HG03354 (cell line): Measurements from ENCODE around the gene SLC7A6.

Experiments
- ATAC-seq: cut with Tn5 transposase; IDR thresholded peaks from one replicate; pipeline ENCODE4 v1.9.1; 2021; ENCODE audit warnings: mild to moderate bottlenecking; ENCODE audit not compliant: unreplicated experiment, poor library complexity, severe bottlenecking

Gene SLC7A6

DNA sequence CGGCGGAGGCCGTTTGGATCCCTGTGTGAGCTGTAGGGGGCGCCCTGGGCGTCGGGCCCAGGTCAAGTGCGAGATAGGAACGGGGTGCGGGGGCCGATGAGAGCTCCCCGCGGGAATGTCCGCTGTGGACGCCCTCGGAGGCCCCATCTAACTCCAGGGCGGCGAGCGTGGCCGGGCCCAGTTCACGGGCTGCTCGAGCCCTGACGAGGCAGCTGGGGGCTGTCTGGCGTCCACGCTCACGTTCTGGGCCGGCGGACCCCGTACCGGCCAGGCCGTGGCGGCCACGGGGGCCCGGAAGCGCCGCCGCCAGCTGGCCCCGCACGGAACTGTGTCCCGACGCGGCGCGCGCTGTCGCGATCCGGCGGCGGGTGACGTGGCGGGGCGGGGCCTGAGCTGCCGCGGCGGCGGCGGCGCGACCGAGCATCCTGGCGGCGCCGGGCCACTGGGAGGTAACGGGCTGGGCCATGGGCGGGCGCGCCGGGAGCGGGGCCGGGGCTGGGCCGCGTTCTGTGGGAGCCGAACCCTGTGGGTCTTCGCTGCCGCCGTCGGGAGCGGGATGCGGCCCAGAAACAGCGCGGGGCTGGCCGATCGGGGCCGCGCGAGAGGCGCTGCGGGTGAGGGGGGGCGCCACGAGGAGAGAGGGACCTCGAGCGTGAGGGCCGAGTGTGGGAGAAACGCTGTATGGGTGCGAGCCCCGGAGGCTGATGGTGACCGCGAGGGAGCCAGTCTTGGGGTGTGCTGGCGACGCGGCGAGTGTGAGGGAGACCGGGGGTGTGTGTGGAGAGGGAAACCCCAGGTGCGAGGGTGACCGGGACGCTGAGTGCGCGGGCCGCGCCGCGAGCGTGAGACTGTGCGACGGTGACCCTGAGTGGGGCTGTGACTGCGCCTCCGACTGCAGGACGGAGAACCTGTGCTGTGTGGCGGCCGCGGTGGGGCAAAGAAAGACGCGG, at the start of gene SLC7A6:
Gene SLC7A6 (plus strand): TSS at position 399 of the 950 bp plus-strand sequence. CDS start 10,201 bp downstream, outside the sequence.
- ATAC-seq, result peak; percentile 63

GRCh38 chr16:68214726-68215125, 49.6 kb upstream of the SLC7A6 start:
- no peak for ATAC-seq

GRCh38 chr16:68215302-68215701, 49.0 kb upstream of the SLC7A6 start:
- ATAC-seq, result no peak

DNA sequence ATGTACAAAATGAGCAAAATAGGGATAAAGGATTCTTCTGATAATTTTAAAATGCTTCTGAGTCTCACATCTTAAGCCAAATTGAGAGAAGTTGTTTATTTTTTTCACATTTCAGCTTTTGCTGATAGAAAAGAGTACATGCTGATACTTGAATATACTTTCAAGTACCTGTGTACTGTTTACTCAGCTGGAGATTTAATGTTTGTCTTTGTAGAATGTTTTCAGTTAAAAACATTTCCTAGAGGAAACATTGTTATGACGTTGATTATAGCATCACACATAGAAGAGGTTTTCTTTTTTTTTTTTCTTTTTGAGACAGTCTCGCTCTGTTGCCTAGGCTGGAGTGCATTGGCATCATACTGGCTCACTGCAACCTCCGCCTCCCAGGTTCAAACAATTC, 48.1 kb upstream of the SLC7A6 start:
- no peak for ATAC-seq

DNA sequence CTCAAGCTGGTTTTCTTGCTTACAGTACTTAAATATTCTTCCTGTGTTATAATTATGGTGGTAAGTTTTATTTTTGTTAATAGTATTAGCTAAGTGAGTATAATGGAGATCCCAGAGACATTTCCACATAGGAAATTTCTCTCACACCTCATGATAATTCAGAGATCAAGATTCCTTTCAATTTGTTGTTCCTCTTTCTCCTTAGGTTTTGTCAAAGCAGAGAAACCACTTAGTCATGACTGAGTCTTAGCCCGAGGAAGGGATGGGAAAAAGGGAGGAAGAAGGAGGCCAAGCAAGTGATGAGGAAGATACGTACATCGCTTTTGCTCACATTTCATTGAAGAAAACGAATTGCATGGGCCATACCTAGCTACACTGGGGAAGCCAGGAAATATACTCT, 46.8 kb upstream of the SLC7A6 start:
- no peak for ATAC-seq

DNA sequence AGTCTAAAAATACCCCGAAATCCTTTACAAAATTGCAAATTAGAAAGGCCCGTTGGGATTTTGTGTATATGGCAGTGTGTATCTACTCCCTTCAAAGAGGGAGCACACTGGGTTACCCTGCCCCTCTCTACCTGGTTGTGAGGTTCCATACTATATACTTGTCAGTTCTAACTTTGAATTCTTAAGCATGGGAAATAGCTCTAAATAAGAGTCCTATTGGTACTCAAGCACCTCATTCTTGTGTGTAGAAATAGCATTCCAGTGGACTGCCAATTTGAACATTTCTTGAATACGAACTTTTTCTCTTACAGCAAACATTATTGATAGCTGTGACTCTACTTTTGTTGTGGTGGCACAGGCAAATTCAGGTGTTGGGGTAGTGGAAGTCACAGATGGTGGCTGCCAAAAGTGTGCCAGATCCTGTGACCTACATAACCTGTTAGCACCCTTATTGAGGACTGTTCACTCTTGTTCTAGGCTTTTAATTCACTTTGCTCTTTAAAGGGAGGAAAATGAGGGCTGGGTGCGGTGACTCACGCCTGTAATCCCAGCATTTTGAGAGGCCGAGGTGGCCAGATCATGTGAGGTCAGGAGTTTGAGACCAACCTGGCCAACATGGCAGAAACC, 44.5 kb upstream of the SLC7A6 start:
- ATAC-seq, result no peak

- no peak for ATAC-seq
Observed at GRCh38 chr16:68223072-68223471, 41.3 kb upstream of the SLC7A6 start.

DNA sequence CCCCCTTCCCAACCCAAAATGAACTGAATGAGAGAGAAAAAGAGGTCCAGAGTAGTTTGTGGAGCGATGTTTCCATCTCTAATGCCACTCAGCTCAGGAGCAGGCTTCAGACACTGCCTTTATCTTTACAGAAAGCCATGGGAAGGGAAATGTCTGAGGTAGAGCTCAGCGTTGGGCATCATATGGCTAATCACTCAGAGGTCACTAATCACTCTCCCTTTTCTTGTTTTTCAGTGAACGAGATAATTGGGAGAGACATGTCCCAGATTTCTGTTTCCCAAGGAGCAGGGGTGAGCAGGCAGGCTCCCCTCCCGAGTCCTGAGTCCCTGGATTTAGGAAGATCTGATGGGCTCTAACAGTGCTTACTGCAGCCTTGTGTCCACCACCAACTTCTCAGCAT, 38.2 kb upstream of the SLC7A6 start:
- ATAC-seq, result no peak

- ATAC-seq, result no peak
Observed at GRCh38 chr16:68227183-68227793, 37.0 kb upstream of the SLC7A6 start.

DNA sequence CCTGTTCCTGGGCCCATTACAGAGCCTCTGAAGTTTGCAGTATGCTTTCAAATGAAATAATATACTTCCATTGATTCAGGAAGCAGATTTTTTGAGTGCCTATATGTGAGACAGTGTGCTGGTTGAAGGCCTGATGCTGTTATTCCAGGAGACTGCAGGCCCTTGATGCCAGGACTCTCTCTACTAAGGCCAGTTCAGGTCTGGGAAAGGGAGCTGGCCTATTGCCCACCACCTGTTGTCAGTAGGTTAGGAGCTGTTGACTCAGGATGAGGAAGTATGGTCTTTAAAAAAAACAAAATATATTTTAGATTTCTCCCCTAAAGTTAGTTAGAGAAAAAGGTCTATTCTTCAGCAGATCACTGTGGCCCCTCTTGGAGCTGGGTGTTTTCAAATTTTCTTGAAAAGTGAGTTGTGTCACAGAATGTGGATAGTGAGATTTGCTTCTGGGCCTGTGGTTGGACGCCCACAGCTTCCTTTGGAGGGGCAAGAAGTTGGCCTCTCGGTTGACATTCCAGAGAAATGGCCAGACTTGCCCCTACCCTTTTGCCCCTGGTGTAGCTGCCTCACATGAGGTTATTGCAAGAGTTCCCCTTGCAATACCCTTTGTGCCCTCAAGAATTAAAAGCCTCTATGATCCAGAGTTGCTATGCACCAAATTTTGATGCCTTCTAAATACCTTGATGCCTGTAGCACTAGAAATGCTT, 36.3 kb upstream of the SLC7A6 start:
- ATAC-seq, result no peak

DNA sequence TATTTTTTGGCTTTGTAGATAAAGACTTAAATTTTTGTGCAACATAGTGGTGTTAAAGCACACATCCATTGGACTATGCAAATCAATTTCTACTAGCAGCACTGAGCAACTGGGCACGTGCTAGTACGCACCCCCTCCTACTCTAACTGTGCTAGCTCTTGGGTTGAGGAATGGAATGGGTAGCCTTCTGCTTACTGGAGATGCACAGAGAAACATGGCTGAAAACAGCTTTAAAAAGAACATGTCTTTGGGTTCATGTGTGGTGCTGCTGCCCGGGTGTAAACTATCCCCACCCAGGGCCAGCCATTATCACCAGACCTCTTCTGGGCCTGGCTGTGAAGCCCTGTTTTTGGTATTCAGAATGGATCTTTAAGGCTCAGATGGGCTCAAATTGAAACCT, 35.7 kb upstream of the SLC7A6 start:
- no peak for ATAC-seq

GRCh38 chr16:68229431-68230175, 34.7 kb upstream of the SLC7A6 start:
- ATAC-seq, result no peak

DNA sequence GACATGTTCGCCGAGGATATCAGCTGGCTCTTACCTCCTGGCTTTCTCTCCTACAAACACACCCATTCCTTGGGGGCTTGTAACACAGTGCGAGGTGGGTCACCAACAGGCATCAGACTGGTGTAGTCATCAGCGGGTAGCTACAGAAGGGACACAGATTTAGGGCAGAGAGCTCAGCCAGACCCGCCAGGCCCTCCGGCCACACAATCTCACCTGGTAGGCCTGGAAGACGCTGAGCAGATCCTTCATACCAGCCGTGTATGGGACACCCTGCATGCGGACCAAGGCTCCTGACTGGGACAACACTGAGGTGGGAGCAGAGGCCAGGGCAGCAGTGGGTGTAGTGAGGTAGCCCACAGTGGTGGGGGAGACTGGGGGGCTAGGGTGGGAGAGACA, 34.2 kb upstream of the SLC7A6 start:
- no peak for ATAC-seq

DNA sequence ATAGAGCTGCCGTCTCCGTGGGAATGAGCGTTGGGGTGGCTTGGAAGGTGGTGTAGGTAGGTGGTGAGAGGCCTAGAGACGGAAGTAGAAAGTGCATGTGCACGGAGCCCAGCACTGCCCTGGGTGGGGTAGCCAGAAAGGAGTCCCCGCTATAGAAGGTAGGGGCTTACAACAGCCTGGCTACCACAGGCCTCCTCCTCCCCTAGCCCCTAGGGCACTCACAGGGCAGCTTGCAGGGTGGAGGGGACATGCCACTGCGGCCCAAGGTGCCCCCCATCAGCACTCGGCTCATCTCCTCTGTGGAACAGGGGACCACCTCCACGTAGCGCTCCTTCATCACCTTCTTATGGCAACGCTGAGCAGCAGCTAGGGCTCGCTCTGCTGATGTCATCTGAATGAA, 33.4 kb upstream of the SLC7A6 start:
- no peak for ATAC-seq

DNA sequence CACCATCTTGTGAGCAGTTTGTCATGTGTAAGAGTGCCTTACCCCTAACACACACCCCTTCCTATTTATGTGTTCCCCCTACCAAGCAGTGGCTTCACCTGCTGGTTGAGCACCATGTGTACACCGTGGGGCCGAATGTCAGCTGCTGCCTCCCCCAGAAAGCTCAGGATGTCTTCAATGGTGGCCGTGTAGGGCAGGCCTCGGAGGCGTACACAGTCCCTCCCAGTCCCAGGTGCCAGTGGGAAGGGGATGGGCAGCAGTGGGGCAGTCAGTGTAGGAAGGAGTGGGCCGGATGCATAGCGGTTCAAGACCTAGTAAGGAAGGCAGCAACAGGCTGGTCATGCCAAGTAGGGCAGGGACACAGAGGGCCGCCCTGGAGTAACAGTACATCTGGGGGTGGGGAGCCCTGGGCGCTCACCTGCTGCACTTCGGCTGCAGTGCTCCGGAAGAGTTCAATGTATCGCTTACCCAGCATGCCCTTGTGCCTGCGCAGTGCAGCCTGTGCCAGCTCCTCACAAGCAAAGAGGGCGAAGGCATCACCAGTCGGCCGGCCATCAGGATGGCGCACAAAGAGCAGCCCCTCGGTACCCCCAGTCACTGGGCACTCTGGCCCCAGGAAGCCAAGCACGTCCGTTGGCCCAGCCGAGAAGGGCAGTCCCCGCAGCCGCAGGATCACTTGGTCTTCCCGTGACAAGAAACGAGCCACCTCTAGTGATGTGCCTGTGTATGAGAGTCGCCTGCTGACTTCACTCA, 32.8 kb upstream of the SLC7A6 start:
- ATAC-seq, result no peak

- no peak for ATAC-seq
Observed at GRCh38 chr16:68232335-68232734, 32.0 kb upstream of the SLC7A6 start.

DNA sequence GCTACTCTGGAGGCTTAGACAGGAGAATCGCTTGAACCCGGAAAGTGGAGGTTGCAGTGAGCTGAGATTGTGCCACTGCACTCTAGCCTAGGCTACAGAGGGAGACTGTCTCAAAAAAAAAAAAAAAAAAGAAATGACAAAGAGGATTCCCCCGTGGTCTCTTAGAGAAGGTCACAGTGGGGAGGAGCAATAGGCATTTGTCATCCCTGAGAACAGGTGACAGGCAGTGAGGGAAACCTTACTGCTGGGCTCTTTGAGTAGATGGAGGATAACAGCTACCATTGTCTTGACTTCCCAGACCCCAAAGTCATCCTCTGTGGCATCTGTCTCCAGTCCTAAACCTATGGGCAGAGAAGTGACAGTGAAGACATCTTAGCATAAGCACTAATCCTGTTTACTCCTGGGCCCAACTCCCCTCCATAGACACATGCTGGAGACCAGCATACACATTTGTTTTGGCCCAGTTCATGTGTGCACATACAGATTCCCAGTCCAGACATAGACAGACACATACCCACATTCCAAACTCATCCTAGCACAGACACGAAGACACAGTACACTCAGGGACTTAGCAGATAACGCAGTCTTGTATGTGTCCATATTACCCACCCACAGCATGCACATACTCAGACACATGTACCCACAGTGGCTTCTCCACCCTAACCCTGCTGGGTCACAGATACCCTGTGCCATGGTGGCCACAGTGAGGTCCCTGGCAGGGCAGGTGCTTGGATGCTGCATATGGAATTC, 31.1 kb upstream of the SLC7A6 start:
- ATAC-seq, result no peak

GRCh38 chr16:68233835-68234187, 30.5 kb upstream of the SLC7A6 start:
- ATAC-seq, result no peak
